Measurements from ENCODE around the gene PAXIP1. TPM values are rescaled to one million over a fixed set of nuclear protein-coding genes. Genes with fewer than 3 reads are reported as not detected.

Gene PAXIP1
- total RNA-seq, 1 experiment from 2014 or later, result 13.7 TPM

DNA sequence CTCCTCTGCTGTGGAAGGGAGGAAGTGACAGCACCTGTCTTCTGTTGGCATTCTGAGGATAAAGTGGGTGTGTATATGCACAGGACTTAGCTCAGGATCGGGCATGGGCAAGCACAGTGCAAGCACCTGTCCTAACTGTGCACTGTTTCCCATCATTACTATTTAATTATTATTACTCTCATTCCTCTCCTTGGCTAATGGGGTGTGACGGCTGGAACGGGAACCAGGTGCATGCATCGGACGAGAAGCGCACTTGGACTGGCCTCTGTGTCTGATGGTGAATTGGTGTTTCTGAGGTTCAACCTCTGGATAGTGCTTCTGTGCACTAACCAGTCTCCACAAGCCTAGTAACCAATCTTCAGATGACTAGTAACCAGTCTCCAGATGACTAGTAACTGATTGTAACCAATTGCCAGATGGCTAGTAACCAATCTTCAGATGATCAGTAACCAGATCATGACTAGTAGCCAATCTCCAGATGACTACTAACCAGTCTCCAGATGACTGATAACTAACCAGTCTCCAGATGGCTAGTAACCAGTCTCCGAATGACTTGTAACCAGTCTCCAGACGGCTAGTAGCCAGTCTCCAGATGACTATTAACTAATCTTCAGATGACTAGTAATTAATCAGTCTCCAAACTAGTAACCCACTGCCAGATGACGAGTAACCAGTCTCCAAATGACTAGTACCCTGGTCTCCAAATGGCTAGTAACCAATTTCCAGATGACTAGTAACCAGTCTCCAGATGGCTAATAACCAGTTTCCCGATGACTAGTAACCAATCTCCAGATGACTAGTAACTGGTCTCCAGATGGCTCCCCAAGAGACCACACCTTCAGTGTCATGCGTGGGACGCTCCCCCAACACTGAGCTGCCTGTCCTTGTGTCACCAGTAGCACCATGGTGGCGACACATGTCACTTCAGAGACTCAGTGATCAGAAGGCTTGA is 85.8 kb downstream of the PAXIP1 start:
- Mint-ChIP-seq H3K36me3 (ENCODE audit: insufficient read depth, unreplicated experiment) (peaks cover 6% of the 10 kb centered on the region), H3K27ac (ENCODE audit: low read depth, unreplicated experiment) (no peak overlapping the region), H3K27me3 (ENCODE audit: insufficient read depth, unreplicated experiment) (no peaks in the 10 kb centered on the region), H3K4me3 (ENCODE audit: unreplicated experiment) (no peak overlapping the region), H3K4me1 (ENCODE audit: insufficient read depth, unreplicated experiment) (peaks cover 6% of the 10 kb centered on the region), H3K9me3 (ENCODE audit: unreplicated experiment) (no peaks in the 10 kb centered on the region)
- DNase-seq (ENCODE audit: unreplicated experiment), result no peak
- intact Hi-C loops (cut with micrococcal nuclease), result no loop called here
- BruUV-seq (replicated peaks), result no TSS peak
- TF ChIP-seq, protein P1, sequence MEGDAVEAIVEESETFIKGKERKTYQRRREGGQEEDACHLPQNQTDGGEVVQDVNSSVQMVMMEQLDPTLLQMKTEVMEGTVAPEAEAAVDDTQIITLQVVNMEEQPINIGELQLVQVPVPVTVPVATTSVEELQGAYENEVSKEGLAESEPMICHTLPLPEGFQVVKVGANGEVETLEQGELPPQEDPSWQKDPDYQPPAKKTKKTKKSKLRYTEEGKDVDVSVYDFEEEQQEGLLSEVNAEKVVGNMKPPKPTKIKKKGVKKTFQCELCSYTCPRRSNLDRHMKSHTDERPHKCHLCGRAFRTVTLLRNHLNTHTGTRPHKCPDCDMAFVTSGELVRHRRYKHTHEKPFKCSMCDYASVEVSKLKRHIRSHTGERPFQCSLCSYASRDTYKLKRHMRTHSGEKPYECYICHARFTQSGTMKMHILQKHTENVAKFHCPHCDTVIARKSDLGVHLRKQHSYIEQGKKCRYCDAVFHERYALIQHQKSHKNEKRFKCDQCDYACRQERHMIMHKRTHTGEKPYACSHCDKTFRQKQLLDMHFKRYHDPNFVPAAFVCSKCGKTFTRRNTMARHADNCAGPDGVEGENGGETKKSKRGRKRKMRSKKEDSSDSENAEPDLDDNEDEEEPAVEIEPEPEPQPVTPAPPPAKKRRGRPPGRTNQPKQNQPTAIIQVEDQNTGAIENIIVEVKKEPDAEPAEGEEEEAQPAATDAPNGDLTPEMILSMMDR (IDR thresholded peaks at IDR 0.05; ENCODE audit: unreplicated experiment), result no peak
- ChIA-PET CTCF (interaction anchor here (0.6 to 5.6 kb wide), 3 partner anchors 11 to 849 kb away, joined by 3 to 42 read pairs (median 4); no protein-coding TSS in a partner anchor), POLR2A (no interaction called here)

DNA sequence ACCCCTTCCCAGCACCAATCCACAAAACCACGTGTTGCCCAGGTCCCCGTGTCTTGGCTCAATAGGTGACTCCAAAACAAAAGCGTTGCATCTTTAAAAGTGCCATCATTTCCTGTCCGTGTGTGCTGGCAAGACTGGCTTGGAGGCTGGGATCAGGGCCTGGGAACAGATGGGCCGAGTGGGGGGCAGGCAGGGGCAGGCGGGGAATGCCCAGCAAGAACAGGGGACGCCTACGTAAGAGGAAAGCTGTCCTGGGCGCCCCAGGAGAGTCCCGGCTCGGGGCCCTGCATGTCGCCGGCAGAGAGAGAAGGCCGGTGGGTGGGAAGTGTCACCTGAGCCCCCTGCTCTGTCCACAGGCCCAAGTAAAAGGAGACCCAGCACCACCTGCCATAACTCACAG is 86.5 kb downstream of the PAXIP1 start:
- TF ChIP-seq, protein P1 (IDR thresholded peaks at IDR 0.05; ENCODE audit: unreplicated experiment), result no peak
- H3K27me3 Mint-ChIP-seq (ENCODE audit: insufficient read depth, unreplicated experiment), result no peaks in the 10 kb centered on the region
- POLR2A ChIA-PET, result no interaction called here
- H3K36me3 Mint-ChIP-seq (ENCODE audit: insufficient read depth, unreplicated experiment), result peaks cover 6% of the 10 kb centered on the region
- no peak overlapping the region for H3K4me3 Mint-ChIP-seq (ENCODE audit: unreplicated experiment)
- peaks cover 3% of the 10 kb centered on the region for H3K9me3 Mint-ChIP-seq (ENCODE audit: unreplicated experiment)
- CTCF ChIA-PET, result interaction anchor here (0.6 to 5.6 kb wide), 4 partner anchors 12 to 1430 kb away, joined by 3 to 42 read pairs (median 4); no protein-coding TSS in a partner anchor
- intact Hi-C loops (cut with micrococcal nuclease), result no loop called here
- BruUV-seq (replicated peaks), result no TSS peak
- no peak for DNase-seq (ENCODE audit: unreplicated experiment)
- H3K27ac Mint-ChIP-seq (ENCODE audit: low read depth, unreplicated experiment), result no peak overlapping the region
- peaks cover 6% of the 10 kb centered on the region for H3K4me1 Mint-ChIP-seq (ENCODE audit: insufficient read depth, unreplicated experiment)

DNA sequence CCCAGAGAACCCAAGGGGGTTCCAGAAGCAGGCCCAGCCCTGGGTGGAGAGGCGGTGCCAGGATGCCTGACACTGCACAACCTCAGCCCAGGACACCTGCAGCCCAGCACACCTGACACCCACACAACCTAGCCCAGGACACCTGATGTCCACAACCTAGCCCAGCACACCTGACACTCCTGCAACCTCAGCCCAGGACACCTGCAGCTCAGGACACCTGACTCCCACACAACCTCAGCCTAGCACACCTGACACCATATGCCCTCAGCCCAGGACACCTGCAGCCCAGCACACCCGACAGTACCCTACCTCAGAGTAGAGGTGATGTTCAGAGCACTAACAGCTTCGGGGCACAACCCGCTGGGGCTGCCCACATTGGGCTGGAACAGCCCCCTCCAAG is 87.3 kb downstream of the PAXIP1 start:
- Mint-ChIP-seq H3K4me1 (ENCODE audit: insufficient read depth, unreplicated experiment) (peaks cover 6% of the 10 kb centered on the region), H3K36me3 (ENCODE audit: insufficient read depth, unreplicated experiment) (peaks cover 6% of the 10 kb centered on the region), H3K27ac (ENCODE audit: low read depth, unreplicated experiment) (no peak overlapping the region), H3K4me3 (ENCODE audit: unreplicated experiment) (no peak overlapping the region), H3K27me3 (ENCODE audit: insufficient read depth, unreplicated experiment) (no peaks in the 10 kb centered on the region), H3K9me3 (ENCODE audit: unreplicated experiment) (peaks cover 9% of the 10 kb centered on the region)
- intact Hi-C loops (cut with micrococcal nuclease), result no loop called here
- no peak for DNase-seq (ENCODE audit: unreplicated experiment)
- TF ChIP-seq, protein P1 (IDR thresholded peaks at IDR 0.05; ENCODE audit: unreplicated experiment), result no peak
- CTCF ChIA-PET, result interaction anchor here (0.6 to 5.6 kb wide), 9 partner anchors 8 to 1429 kb away, joined by 3 to 44 read pairs (median 4); no protein-coding TSS in a partner anchor
- BruUV-seq (replicated peaks), result no TSS peak
- POLR2A ChIA-PET, result no interaction called here

DNA sequence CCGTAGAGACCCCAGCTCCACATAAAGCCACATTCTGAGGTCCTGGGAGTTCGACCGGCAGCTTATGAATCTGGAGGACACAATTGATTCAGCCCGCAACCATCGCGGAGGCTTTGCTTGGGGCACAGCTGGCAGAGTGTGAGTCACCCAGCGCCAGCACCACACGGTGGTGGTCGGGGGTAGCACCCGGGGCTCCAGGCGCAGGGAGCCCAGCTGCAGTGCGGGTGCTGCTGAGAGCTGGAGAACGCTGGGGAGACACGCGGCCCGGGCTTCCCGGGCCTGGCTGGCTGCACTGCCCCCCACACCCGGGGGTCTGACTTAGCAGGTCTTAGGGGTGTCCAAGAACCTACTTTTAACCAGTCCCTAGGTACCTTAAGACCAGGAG is 87.9 kb downstream of the PAXIP1 start:
- ChIA-PET CTCF (interaction anchor here (0.5 to 5.6 kb wide), 15 partner anchors 9 to 1899 kb away, joined by 3 to 44 read pairs (median 4); no protein-coding TSS in a partner anchor), POLR2A (interaction anchor here (3.5 kb wide), 1 partner anchor 13 kb away, joined by 14 read pairs; no protein-coding TSS in a partner anchor)
- TF ChIP-seq, protein P1 (IDR thresholded peaks at IDR 0.05; ENCODE audit: unreplicated experiment), result no peak
- peaks cover 6% of the 10 kb centered on the region for H3K4me1 Mint-ChIP-seq (ENCODE audit: insufficient read depth, unreplicated experiment)
- peaks cover 9% of the 10 kb centered on the region for H3K9me3 Mint-ChIP-seq (ENCODE audit: unreplicated experiment)
- H3K27me3 Mint-ChIP-seq (ENCODE audit: insufficient read depth, unreplicated experiment), result no peaks in the 10 kb centered on the region
- peaks cover 6% of the 10 kb centered on the region for H3K36me3 Mint-ChIP-seq (ENCODE audit: insufficient read depth, unreplicated experiment)
- intact Hi-C loops (cut with micrococcal nuclease), result loop anchor here (5.0 kb wide), 1 partner anchor 83 kb away; no protein-coding TSS in a partner anchor
- no peak overlapping the region for H3K27ac Mint-ChIP-seq (ENCODE audit: low read depth, unreplicated experiment)
- no TSS peak for BruUV-seq (replicated peaks)
- no peak overlapping the region for H3K4me3 Mint-ChIP-seq (ENCODE audit: unreplicated experiment)
- no peak for DNase-seq (ENCODE audit: unreplicated experiment)

Data from MCF 10A (cell line).